Measurements from ENCODE around the gene SLC19A1.

SLC19A1 gene

DNA sequence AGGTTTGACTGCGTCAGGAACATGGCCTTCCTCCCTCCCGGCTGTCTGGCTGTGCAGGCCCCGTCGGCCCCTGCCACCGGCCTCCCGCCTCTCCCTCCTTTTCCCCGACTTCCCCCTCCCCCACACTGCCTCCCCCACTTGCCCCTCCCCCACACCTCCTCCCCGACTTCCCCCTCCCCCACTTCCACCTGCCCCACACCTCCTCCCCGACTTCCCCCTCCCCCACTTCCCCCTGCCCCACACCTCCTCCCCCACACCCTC lies 52.6 kb downstream of the SLC19A1 start:
- Histone ChIP-seq H3K4me1 (ENCODE audit: control insufficient read depth, insufficient read depth, low read length) (peaks cover 17% of the 10 kb centered on the region), H3K27ac (ENCODE audit: insufficient read depth, low read depth, low read length, poor library complexity, severe bottlenecking) (no peak overlapping the region), H3K36me3 (ENCODE audit: control insufficient read depth, insufficient read depth, low read length) (no peaks in the 10 kb centered on the region), H3K4me3 (ENCODE audit: insufficient read depth, low read depth, low read length) (no peak overlapping the region), H3K27me3 (ENCODE audit: control insufficient read depth, insufficient read depth, low read length, poor library complexity, severe bottlenecking) (no peaks in the 10 kb centered on the region), H3K9me3 (ENCODE audit: control insufficient read depth, low read length) (no peaks in the 10 kb centered on the region)
- 61 to 73% methylated on average over 6 to 7 of the region's 9 CpGs for WGBS, 2 experiments

DNA sequence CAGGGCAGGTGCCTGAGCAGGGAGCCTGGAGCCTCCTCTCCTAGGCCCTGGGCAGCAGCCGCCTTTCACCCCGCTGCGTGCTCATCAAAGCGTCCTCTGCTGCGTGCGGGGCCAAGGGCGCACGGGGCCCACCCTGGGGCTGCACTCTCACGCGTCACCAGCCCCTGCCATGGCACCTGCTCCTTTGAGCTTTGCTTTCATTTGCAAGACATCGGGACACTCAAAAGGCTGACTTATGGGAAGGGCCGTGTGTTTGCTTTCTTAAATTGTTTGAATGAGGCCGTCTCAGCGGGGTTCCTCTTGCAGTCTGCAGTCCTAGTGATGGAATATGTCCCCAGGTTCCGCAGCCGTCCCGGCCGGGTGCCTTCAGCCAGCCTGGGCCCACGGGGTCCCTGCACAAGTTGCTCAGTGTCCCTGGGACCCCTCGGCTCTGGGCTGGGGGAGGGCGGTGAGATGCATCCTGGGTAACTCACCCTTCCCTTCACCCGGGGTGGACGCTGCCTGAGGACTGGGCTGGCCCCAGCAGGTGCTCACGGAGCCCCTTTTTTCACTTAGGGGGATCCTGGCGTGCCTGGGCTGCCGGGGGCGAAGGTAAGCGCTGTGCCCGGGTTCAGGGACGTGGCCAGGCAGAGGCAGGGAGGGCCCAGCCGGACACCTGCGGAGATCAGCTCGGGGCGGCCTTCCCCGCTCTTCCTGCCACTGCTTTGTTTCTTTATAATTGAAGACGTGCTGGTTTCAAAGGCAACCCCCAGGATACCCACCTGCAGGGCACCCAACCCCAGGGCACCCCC lies 53.1 kb downstream of the SLC19A1 start:
- H3K36me3 ChIP-seq (ENCODE audit: control insufficient read depth, insufficient read depth, low read length) = no peaks in the 10 kb centered on the region
- H3K27me3 ChIP-seq (ENCODE audit: control insufficient read depth, insufficient read depth, low read length, poor library complexity, severe bottlenecking) = no peaks in the 10 kb centered on the region
- H3K27ac ChIP-seq (ENCODE audit: insufficient read depth, low read depth, low read length, poor library complexity, severe bottlenecking) = no peak overlapping the region
- WGBS, 2 experiments = 41 to 48% methylated on average over 36 of the region's 36 CpGs
- peaks cover 17% of the 10 kb centered on the region for H3K4me1 ChIP-seq (ENCODE audit: control insufficient read depth, insufficient read depth, low read length)
- no peaks in the 10 kb centered on the region for H3K9me3 ChIP-seq (ENCODE audit: control insufficient read depth, low read length)
- no peak overlapping the region for H3K4me3 ChIP-seq (ENCODE audit: insufficient read depth, low read depth, low read length)

DNA sequence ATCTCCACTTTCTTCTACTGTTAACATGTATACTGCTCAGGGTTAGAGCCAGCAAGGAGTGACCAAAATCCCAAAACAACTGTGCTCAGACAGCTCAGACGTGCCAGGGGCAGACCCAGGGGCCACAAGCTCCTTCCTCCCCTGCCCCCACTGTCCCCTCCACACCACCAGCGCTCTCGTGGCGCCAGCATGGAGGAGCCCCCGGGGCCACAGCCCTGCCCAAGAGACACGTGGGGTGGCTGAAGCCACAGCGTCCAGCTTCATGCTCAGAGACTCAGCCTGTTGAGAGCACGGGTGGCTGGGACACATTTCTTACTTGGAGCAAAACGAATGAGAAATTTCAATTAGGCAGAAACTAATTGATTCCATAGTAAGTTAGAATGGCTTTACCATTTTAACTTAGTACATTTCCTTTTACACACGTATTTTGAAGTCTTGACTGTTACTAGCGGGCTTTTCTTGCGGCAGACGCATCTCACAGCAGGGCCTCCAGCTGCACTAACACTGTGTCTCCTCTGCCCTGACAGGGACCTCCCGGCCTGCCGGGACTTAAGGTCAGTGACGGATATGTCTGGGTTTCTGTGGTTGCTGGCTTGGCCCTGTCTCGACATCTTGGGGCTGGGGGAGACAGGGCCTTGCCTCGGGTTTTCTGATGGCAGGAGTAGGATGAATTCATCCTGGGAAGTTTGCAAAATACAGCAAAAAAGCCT lies 54.2 kb downstream of the SLC19A1 start:
- Histone ChIP-seq H3K27me3 (ENCODE audit: control insufficient read depth, insufficient read depth, low read length, poor library complexity, severe bottlenecking) (no peaks in the 10 kb centered on the region), H3K27ac (ENCODE audit: insufficient read depth, low read depth, low read length, poor library complexity, severe bottlenecking) (no peak overlapping the region), H3K9me3 (ENCODE audit: control insufficient read depth, low read length) (no peaks in the 10 kb centered on the region), H3K4me3 (ENCODE audit: insufficient read depth, low read depth, low read length) (no peak overlapping the region), H3K36me3 (ENCODE audit: control insufficient read depth, insufficient read depth, low read length) (no peaks in the 10 kb centered on the region), H3K4me1 (ENCODE audit: control insufficient read depth, insufficient read depth, low read length) (peaks cover 17% of the 10 kb centered on the region)
- 67 to 71% methylated on average over 18 of the region's 18 CpGs for WGBS, 2 experiments

DNA sequence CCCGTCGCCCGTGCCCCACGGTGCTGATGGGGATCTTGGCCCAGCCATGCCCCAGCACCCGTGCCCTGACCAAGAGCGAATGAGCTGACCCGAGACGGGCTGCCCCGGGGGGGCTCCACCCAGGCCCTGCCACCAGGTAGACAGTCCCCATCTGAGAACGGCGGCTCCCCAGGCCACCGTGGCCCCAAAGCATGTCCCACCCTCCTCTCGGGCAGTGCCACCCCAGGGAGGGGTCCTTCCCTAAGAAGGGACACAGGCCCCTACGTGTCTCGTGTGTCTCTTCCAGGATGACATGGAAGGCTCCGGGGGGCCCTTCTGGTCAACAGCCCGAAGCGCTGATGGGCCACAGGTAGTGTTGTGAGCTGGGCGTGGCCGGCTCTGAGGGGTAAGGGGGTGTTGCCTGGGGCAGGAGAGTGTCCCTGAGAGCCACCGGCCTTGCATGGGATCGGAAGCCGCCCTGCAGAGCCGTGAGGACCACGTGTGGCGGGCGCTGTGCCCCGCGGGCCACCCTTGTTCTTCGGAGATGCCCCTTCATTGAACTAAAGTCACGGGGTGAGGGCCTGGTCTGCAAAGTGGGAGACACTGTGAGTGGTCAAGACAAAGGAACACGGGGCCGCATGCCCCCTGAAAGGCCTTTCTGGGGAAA lies 55.0 kb downstream of the SLC19A1 start:
- Histone ChIP-seq H3K4me3 (ENCODE audit: insufficient read depth, low read depth, low read length) (no peak overlapping the region), H3K4me1 (ENCODE audit: control insufficient read depth, insufficient read depth, low read length) (peaks cover 17% of the 10 kb centered on the region), H3K27ac (ENCODE audit: insufficient read depth, low read depth, low read length, poor library complexity, severe bottlenecking) (no peak overlapping the region), H3K27me3 (ENCODE audit: control insufficient read depth, insufficient read depth, low read length, poor library complexity, severe bottlenecking) (no peaks in the 10 kb centered on the region), H3K9me3 (ENCODE audit: control insufficient read depth, low read length) (no peaks in the 10 kb centered on the region), H3K36me3 (ENCODE audit: control insufficient read depth, insufficient read depth, low read length) (no peaks in the 10 kb centered on the region)
- 93 to 94% methylated on average over 33 of the region's 33 CpGs for WGBS, 2 experiments

DNA sequence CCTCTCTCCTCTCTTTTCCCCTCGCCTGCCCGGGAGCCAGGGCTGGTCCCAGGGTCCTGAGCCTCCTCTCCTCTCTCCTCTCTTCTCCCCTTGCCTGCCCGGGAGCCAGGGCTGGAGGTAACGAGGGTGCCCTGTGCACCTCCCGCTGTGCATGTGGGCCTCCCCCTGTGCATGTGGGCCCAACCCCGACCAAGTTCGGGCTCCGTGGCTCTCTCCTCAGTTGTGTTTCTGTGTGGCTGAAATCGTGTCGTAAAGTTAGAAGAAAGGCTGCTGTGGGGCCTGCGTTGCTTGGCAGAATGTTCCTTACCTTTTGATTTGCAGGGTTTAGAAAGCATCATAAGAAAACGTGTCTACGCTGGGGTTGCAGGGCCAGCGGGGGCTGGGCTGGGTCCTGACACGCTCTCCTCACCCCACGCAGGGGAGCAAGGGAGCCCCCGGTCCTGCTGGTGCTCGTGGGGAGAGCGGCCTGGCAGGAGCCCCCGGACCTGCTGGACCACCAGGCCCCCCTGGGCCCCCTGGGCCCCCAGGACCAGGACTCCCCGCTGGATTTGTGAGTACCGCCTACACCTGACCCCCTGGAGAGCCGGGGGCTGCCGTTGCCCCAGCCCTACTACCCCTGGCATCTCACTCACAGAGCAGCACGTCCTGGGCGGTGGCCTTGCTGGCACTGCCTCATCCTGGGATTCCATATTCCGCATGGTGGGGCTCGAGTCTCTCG lies 55.6 kb downstream of the SLC19A1 start:
- Histone ChIP-seq H3K27ac (ENCODE audit: insufficient read depth, low read depth, low read length, poor library complexity, severe bottlenecking) (no peak overlapping the region), H3K4me1 (ENCODE audit: control insufficient read depth, insufficient read depth, low read length) (peaks cover 17% of the 10 kb centered on the region), H3K4me3 (ENCODE audit: insufficient read depth, low read depth, low read length) (no peak overlapping the region), H3K27me3 (ENCODE audit: control insufficient read depth, insufficient read depth, low read length, poor library complexity, severe bottlenecking) (no peaks in the 10 kb centered on the region), H3K36me3 (ENCODE audit: control insufficient read depth, insufficient read depth, low read length) (no peaks in the 10 kb centered on the region), H3K9me3 (ENCODE audit: control insufficient read depth, low read length) (no peaks in the 10 kb centered on the region)
- 94% methylated on average over 29 of the region's 29 CpGs for WGBS, 2 experiments

DNA sequence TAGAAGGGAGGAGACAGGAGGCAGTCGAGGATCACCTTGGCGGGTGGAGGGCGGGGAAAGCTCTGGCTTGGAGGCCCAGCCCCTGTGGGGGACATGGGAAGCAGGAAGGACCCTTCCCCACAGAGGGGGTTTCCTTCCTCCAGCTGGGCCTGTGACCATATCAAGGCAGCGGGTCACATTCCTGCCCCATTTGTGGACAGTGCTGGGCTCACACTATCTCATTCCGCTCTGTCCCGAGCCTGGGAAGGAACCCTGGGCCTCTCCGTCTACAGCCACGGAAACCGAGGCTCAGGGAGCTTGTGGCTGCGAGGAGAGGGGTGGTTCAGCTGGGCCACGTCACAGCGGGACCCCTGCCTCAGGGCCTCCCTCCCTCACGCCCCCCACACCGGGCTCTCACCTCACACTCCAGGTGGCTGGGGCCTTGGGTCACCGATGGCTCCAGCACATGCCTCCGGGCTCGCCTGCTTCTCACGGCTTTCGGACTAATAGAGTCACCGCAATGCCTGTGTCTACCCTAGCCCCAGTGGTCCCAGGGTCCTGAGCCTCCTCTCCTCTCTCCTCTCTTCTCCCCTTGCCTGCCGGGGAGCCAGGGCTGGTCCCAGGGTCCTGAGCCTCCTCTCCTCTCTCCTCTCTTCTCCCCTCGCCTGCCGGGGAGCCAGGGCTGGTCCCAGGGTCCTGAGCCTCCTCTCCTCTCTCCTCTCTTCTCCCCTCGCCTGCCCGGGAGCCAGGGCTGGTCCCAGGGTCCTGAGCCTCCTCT lies 56.4 kb downstream of the SLC19A1 start:
- Histone ChIP-seq H3K27me3 (ENCODE audit: control insufficient read depth, insufficient read depth, low read length, poor library complexity, severe bottlenecking) (no peaks in the 10 kb centered on the region), H3K36me3 (ENCODE audit: control insufficient read depth, insufficient read depth, low read length) (no peaks in the 10 kb centered on the region), H3K9me3 (ENCODE audit: control insufficient read depth, low read length) (no peaks in the 10 kb centered on the region), H3K27ac (ENCODE audit: insufficient read depth, low read depth, low read length, poor library complexity, severe bottlenecking) (no peak overlapping the region), H3K4me3 (ENCODE audit: insufficient read depth, low read depth, low read length) (no peak overlapping the region), H3K4me1 (ENCODE audit: control insufficient read depth, insufficient read depth, low read length) (peaks cover 17% of the 10 kb centered on the region)
- 91 to 94% methylated on average over 25 of the region's 25 CpGs for WGBS, 2 experiments

DNA sequence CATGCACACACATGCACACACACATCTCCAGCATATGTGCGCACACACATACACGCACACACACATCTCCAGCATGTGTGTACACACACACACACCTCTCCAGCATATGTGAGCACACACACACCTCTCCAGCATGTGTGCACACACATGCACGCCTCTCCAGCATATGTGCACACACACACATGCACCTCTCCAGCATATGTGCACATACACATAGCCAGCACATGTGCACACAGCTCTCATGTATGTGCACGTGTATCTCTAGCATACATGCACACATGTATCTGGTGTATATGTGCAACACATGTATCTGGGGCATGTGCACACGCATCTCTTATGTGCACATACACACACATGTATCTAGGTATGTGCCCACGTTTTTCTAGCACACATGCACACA lies 57.9 kb downstream of the SLC19A1 start:
- Histone ChIP-seq H3K4me1 (ENCODE audit: control insufficient read depth, insufficient read depth, low read length) (peaks cover 14% of the 10 kb centered on the region), H3K4me3 (ENCODE audit: insufficient read depth, low read depth, low read length) (no peak overlapping the region), H3K9me3 (ENCODE audit: control insufficient read depth, low read length) (no peaks in the 10 kb centered on the region), H3K36me3 (ENCODE audit: control insufficient read depth, insufficient read depth, low read length) (no peaks in the 10 kb centered on the region), H3K27me3 (ENCODE audit: control insufficient read depth, insufficient read depth, low read length, poor library complexity, severe bottlenecking) (no peaks in the 10 kb centered on the region), H3K27ac (ENCODE audit: insufficient read depth, low read depth, low read length, poor library complexity, severe bottlenecking) (no peak overlapping the region)
- 95 to 97% methylated on average over 6 of the region's 6 CpGs for WGBS, 2 experiments

DNA sequence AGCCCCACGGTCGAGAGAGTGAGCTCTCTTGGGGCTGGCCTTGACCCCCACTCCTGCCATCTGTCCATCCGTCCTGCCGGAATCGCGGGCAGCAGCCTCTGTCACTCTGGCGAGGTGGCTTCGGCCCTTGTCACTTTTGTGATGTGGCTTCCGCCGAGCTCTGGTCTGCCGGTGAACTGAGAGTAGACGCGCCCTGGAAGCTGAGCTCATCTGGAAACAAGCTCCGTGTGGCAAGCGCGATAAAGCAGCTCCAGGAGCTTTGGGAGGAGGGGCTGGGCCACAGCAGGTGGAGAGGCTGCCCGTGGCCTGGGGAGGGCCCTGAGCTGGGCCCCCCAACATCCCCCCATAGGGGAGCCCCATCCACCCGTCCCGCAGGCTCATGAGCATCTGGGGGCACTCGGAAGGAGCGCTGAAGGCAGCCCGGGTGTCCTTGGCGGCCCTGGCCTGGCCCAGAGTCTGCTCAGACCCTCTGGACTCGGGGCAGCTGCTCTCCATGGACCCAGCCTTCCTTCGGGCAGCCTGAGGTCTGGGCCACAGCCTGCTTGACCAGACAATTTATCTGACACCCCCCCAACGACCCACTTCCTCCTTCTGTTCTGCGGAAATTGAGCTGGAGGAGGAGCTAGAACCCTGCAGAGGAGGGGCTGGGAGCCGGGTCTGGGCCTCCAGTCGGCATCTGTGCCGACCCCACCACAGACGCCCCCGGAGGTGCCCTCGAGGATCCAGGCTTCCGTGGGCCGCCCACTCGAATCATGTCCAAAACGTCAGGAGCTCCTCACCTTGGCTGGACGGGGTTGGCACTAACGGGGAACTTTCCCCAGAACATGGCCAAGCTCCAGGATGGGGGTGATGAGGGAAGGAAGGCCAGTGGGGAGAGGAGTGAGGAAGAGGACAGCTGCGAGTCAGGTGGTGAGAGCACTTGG lies 59.1 kb downstream of the SLC19A1 start:
- 95% methylated on average over 40 of the region's 40 CpGs for WGBS, 2 experiments
- Histone ChIP-seq H3K9me3 (ENCODE audit: control insufficient read depth, low read length) (no peaks in the 10 kb centered on the region), H3K27me3 (ENCODE audit: control insufficient read depth, insufficient read depth, low read length, poor library complexity, severe bottlenecking) (no peaks in the 10 kb centered on the region), H3K36me3 (ENCODE audit: control insufficient read depth, insufficient read depth, low read length) (peaks cover 6% of the 10 kb centered on the region), H3K4me1 (ENCODE audit: control insufficient read depth, insufficient read depth, low read length) (peaks cover 3% of the 10 kb centered on the region), H3K4me3 (ENCODE audit: insufficient read depth, low read depth, low read length) (no peak overlapping the region), H3K27ac (ENCODE audit: insufficient read depth, low read depth, low read length, poor library complexity, severe bottlenecking) (no peak overlapping the region)

All from ectodermal cell (in vitro differentiated cells).